ENCODE measurements around the gene ETV4.
A peak's percentile ranks its signal among the peaks of the same experiment; 100 is the strongest.

GRCh38 chr17:43579566-43580140 is 33.5 kb upstream of the ETV4 start:
- TF ChIP-seq ZBTB33 (CRISPR knock-in tag; IDR thresholded peaks at IDR 0.05) (0 out of 2 replicates have a peak, but pooled peaks have one; percentile 30), NFYB (CRISPR knock-in tag; IDR thresholded peaks at IDR 0.05) (no peak), CREB1 (IDR thresholded peaks at IDR 0.05) (no peak), CREB1 (CRISPR knock-in tag; IDR thresholded peaks at IDR 0.05) (no peak), EZH2 (conservative IDR thresholded peaks at IDR 0.05; ENCODE audit: low read depth, low read length) (no peak), CTCF (CRISPR knock-in tag; IDR thresholded peaks at IDR 0.05) (no peak), MTERF4 (CRISPR knock-in tag; IDR thresholded peaks at IDR 0.05) (no peak), ZSCAN21 (CRISPR knock-in tag; IDR thresholded peaks at IDR 0.05; ENCODE audit: borderline replicate concordance) (no peak), RNF219 (CRISPR knock-in tag; IDR thresholded peaks at IDR 0.05) (no peak), ZNF749 (CRISPR knock-in tag; IDR thresholded peaks at IDR 0.05; ENCODE audit: borderline replicate concordance) (no peak), RXRA (CRISPR knock-in tag; IDR thresholded peaks at IDR 0.05) (no peak), ZNF672 (CRISPR knock-in tag; IDR thresholded peaks at IDR 0.05) (no peak), ZNF225 (CRISPR knock-in tag; IDR thresholded peaks at IDR 0.05) (no peak)
